ENCODE data around the gene MYH14. TPM values are rescaled to one million over a fixed set of nuclear protein-coding genes. Genes with fewer than 3 reads are reported as not detected.

Gene MYH14
- polyA plus RNA-seq, 1 of the 3 experiments (the other 2 are of a cell fraction): 0.02 TPM

DNA sequence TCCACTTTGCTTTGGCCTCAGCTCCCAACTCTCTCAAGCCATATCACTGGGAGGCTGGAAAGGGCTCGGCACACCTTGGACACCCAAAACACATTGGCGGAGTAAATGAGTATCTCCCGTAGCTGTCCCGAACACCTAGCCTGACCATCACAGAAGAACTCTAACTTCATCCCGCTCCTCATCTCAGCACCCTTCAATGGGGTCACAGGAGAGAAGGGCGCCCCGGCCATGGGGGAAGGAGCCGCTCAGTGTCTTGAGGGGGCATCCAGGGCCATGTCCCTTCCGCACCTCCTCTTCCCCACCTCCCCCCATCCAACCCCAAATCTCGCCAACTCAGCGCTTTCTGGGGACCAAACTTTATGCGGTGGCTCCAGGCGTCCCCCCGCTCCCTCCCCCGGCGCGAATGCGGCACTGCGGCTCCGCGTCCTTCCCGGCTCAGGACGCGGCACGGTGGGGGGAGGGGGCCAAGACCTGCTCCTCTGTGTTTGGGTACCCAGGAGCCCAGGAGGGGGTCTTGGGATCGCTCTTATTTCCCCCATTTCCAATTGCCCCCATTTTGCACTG, 122.8 kb downstream of the MYH14 start (continued):
- TF ChIP-seq, protein P1, sequence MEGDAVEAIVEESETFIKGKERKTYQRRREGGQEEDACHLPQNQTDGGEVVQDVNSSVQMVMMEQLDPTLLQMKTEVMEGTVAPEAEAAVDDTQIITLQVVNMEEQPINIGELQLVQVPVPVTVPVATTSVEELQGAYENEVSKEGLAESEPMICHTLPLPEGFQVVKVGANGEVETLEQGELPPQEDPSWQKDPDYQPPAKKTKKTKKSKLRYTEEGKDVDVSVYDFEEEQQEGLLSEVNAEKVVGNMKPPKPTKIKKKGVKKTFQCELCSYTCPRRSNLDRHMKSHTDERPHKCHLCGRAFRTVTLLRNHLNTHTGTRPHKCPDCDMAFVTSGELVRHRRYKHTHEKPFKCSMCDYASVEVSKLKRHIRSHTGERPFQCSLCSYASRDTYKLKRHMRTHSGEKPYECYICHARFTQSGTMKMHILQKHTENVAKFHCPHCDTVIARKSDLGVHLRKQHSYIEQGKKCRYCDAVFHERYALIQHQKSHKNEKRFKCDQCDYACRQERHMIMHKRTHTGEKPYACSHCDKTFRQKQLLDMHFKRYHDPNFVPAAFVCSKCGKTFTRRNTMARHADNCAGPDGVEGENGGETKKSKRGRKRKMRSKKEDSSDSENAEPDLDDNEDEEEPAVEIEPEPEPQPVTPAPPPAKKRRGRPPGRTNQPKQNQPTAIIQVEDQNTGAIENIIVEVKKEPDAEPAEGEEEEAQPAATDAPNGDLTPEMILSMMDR (IDR thresholded peaks at IDR 0.05): no peak
- TF ChIP-seq, protein P2, sequence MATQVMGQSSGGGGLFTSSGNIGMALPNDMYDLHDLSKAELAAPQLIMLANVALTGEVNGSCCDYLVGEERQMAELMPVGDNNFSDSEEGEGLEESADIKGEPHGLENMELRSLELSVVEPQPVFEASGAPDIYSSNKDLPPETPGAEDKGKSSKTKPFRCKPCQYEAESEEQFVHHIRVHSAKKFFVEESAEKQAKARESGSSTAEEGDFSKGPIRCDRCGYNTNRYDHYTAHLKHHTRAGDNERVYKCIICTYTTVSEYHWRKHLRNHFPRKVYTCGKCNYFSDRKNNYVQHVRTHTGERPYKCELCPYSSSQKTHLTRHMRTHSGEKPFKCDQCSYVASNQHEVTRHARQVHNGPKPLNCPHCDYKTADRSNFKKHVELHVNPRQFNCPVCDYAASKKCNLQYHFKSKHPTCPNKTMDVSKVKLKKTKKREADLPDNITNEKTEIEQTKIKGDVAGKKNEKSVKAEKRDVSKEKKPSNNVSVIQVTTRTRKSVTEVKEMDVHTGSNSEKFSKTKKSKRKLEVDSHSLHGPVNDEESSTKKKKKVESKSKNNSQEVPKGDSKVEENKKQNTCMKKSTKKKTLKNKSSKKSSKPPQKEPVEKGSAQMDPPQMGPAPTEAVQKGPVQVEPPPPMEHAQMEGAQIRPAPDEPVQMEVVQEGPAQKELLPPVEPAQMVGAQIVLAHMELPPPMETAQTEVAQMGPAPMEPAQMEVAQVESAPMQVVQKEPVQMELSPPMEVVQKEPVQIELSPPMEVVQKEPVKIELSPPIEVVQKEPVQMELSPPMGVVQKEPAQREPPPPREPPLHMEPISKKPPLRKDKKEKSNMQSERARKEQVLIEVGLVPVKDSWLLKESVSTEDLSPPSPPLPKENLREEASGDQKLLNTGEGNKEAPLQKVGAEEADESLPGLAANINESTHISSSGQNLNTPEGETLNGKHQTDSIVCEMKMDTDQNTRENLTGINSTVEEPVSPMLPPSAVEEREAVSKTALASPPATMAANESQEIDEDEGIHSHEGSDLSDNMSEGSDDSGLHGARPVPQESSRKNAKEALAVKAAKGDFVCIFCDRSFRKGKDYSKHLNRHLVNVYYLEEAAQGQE (IDR thresholded peaks at IDR 0.05; ENCODE audit: low read depth, low read length): no peak
- TF ChIP-seq RCOR1 (IDR thresholded peaks at IDR 0.05; ENCODE audit: low read length) (no peak), NFIC (IDR thresholded peaks at IDR 0.05; ENCODE audit: borderline replicate concordance) (no peak), FOXM1 (IDR thresholded peaks at IDR 0.05; ENCODE audit: low read depth) (no peak), TEAD4 (IDR thresholded peaks at IDR 0.05; ENCODE audit: borderline replicate concordance, insufficient read depth) (no peak), RFX5 (IDR thresholded peaks at IDR 0.05; ENCODE audit: low read length) (no peak), ELF1 (IDR thresholded peaks at IDR 0.05) (no peak), YY1 (IDR thresholded peaks at IDR 0.05; ENCODE audit: low read depth) (no peak)
- TF ChIP-seq, protein P3, sequence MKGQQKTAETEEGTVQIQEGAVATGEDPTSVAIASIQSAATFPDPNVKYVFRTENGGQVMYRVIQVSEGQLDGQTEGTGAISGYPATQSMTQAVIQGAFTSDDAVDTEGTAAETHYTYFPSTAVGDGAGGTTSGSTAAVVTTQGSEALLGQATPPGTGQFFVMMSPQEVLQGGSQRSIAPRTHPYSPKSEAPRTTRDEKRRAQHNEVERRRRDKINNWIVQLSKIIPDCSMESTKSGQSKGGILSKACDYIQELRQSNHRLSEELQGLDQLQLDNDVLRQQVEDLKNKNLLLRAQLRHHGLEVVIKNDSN (IDR thresholded peaks at IDR 0.05; ENCODE audit: borderline replicate concordance, low read depth): no peak

DNA sequence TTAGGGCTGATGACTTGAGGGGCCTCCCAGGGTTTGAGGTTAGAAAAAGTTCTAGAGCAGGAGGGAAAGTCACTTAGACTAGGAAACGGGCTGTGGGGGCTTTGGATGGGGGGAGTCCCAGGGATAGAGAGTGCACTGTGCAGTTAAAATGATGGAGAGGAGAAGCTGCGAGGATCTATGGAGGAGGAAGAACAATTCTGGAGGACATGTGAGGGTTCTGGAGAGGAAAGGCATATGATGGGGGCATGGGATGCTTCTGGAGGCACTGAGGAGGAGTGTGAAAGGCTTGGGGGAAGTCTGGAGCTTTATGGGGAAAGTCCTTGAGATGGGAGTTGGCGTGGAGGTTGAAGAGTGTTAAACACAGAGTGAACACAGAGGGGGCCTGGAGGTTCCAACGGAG, 123.6 kb downstream of the MYH14 start:
- Histone ChIP-seq H3K4me3 (ENCODE audit: low read depth in 2 of 2, low read length in 1 of 2) (no peak overlapping the region), H4K20me1 (ENCODE audit: insufficient read depth) (0 out of 2 replicates have a peak, but pooled peaks cover 3% of the 10 kb centered on the region), H3K27me3 (ENCODE audit: insufficient read depth) (peaks cover 16% of the 10 kb centered on the region; the same call in 1 of the 2 replicates), H3K79me2 (ENCODE audit: insufficient read depth) (no peaks in the 10 kb centered on the region), H3K4me1 (ENCODE audit: control insufficient read depth in 1 of 2, insufficient read depth in 2 of 2, low read depth in 1 of 2, low read length in 1 of 2) (peaks cover 0 to 37% of the 10 kb centered on the region in 2 experiments; a peak in 1 of 4 replicates), H3K27ac (ENCODE audit: low read depth in 2 of 2, low read length in 1 of 2) (no peak overlapping the region), H3K9me2 (no peaks in the 10 kb centered on the region), H3K9ac (no peak overlapping the region), H2AFZ (ENCODE audit: low read depth) (no peak overlapping the region), H3K36me3 (replicated peaks in 1 of 2; ENCODE audit: control insufficient read depth in 1 of 2, insufficient read depth in 2 of 2, low read length in 1 of 2) (no peaks in the 10 kb centered on the region), H3F3A (replicated peaks; ENCODE audit: insufficient read depth) (peaks cover 9% of the 10 kb centered on the region), H3K9me3 (no peaks in the 10 kb centered on the region), H3K4me2 (no peak overlapping the region)
- TF ChIP-seq RXRA (IDR thresholded peaks at IDR 0.05; ENCODE audit: borderline replicate concordance, low read depth) (no peak), RAD21 (IDR thresholded peaks at IDR 0.05; ENCODE audit: low read length) (no peak)
- ChIA-PET CTCF (interaction anchor here (2.4 kb wide), 1 partner anchor 72 kb away, joined by 8 read pairs; no protein-coding TSS in a partner anchor), POLR2A (no interaction called here)
- 35% methylated on average over 4 of the region's 4 CpGs for WGBS (ENCODE audit: low lambda C conversion rate)
- DNase-seq: no peak

All from SK-N-SH (cell line).